ENCODE results near the gene HYPK.

Gene HYPK

DNA sequence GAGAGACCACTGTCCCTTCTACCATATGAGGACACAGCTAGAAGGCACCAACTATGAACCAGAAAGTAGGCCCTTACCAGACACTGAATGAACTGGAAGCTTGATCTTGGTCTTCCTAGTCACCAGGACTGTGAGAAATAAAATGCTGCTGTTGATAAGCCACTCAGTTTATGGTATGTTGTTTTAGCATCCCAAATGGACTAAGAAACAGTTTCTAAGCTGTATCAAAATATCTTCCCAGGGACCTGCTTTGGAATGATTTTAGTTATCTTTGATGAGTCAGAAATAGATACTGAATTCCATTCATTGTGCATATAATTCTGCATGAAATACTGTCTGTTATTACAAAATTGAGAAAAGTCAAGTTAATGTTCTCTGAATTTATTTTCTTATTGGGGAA lies 45.0 kb downstream of the HYPK start:
- TF ChIP-seq, protein P1, sequence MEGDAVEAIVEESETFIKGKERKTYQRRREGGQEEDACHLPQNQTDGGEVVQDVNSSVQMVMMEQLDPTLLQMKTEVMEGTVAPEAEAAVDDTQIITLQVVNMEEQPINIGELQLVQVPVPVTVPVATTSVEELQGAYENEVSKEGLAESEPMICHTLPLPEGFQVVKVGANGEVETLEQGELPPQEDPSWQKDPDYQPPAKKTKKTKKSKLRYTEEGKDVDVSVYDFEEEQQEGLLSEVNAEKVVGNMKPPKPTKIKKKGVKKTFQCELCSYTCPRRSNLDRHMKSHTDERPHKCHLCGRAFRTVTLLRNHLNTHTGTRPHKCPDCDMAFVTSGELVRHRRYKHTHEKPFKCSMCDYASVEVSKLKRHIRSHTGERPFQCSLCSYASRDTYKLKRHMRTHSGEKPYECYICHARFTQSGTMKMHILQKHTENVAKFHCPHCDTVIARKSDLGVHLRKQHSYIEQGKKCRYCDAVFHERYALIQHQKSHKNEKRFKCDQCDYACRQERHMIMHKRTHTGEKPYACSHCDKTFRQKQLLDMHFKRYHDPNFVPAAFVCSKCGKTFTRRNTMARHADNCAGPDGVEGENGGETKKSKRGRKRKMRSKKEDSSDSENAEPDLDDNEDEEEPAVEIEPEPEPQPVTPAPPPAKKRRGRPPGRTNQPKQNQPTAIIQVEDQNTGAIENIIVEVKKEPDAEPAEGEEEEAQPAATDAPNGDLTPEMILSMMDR (IDR thresholded peaks at IDR 0.05; ENCODE audit: low read depth, low read length), result no peak
- H3K4me3 ChIP-seq (ENCODE audit: low read depth, low read length), result no peak overlapping the region

DNA sequence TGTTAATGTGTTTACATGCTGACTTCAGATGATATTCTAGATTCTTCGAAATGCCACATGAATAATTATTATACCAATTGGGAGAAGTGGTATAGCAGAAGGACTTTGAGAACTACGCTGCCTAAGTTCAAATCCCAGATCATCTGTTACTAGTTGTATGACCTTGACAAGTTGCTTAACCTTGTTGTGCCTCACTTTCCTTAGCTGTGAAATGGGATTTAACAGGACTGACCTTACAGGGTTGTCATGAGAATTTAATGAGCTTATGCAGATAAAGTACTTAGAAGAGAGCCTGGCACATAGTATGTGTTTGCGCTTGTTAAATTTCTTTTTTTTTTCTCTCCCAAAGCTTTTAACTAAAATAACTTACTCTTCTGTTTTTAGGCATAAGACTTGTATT lies 50.9 kb downstream of the HYPK start:
- H3K4me3 ChIP-seq (ENCODE audit: low read depth, low read length), result no peak overlapping the region
- TF ChIP-seq, protein P1 (IDR thresholded peaks at IDR 0.05; ENCODE audit: low read depth, low read length), result no peak

DNA sequence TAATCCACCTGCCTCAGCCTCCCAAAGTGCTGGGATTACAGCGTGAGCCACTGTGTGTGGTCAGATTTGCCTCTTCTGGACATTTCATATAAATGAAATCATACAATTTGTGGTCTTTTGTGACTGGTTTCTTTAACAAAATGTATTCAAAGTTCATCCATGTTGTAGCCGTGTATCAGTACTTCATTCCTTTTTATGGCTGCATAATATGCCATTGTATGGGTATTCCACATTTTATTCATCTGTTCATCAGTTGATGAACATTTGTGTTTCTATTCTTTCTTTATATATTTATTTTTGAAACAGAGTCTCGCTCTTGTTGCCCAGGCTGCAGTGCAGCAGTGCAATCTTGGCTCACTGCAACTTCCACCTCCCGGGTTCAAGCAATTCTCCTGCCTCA lies 52.2 kb downstream of the HYPK start:
- H3K4me3 ChIP-seq (ENCODE audit: low read depth, low read length), result no peak overlapping the region

More for the DNA sequence above, 52.2 kb downstream of the HYPK start:
- TF ChIP-seq, protein P1 (IDR thresholded peaks at IDR 0.05; ENCODE audit: low read depth, low read length), result no peak
